ENCODE measurements around the gene C20orf144.

DNA sequence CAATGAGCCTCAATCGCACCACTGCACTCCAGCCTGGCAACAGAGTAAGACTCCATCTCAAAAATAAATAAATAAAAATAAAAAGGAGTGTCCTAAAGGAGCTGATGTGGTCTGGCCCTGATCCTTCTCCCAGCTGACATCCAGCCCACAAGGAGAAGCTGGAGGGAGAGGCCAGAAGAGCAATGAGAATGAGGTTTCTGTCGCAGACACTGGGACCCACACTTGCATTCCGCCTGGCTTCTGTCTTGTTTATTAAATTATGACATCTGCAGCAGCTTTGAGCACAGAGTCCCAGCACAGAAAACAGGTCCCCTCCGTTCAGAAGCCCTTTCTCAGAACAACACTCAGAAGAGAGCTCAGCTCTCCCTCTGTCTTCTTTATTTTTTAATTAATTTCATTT lies 34.3 kb downstream of the C20orf144 start:
- TF ChIP-seq, protein P1, sequence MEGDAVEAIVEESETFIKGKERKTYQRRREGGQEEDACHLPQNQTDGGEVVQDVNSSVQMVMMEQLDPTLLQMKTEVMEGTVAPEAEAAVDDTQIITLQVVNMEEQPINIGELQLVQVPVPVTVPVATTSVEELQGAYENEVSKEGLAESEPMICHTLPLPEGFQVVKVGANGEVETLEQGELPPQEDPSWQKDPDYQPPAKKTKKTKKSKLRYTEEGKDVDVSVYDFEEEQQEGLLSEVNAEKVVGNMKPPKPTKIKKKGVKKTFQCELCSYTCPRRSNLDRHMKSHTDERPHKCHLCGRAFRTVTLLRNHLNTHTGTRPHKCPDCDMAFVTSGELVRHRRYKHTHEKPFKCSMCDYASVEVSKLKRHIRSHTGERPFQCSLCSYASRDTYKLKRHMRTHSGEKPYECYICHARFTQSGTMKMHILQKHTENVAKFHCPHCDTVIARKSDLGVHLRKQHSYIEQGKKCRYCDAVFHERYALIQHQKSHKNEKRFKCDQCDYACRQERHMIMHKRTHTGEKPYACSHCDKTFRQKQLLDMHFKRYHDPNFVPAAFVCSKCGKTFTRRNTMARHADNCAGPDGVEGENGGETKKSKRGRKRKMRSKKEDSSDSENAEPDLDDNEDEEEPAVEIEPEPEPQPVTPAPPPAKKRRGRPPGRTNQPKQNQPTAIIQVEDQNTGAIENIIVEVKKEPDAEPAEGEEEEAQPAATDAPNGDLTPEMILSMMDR (conservative IDR thresholded peaks at IDR 0.05; ENCODE audit: low read length) = no peak
- TF ChIP-seq EZH2phosphoT487 (IDR thresholded peaks at IDR 0.05; ENCODE audit: borderline replicate concordance) = no peak
